ENCODE measurements around the gene KRTAP1-5.
"Not testable (repeated sequence)": the region's sequence is repeated elsewhere in the genome, so short reads cannot be mapped to it uniquely, and the experiment has no call there.

DNA sequence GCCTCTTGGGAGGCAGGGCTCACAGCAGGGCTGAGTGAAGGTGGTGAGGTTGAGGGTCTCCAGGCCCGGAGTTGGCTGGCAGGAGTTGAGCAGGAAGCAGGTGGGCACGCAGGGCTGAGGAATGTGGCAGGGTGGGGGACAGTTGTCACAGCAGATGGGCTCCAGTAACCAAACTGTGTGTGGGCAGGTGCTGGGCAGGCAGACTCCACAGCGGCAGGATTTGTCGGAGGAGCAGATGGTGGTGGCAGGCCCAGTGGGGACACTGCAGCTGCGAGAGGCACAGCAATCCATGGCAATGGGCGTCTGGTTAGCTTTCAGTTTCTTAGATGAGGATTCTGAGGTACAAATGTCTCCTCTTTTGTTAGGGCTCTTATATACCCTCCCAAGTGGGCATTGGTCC lies 27.4 kb downstream of the KRTAP1-5 start, which contains the start of gene KRTAP3-2:
- not testable (repeated sequence) for TF ChIP-seq POLR2AphosphoS5 (IDR thresholded peaks at IDR 0.05); POLR2A (IDR thresholded peaks at IDR 0.05; ENCODE audit: low read depth)
